IgD-negative memory B cell (primary cell): ENCODE data around the gene MAPK8IP2. TPM values are rescaled to one million over a fixed set of nuclear protein-coding genes. Genes with fewer than 3 reads are reported as not detected.

Source experiments
- H3K27ac Mint-ChIP-seq, 3 donors: one replicate each; pipeline ENCODE4 v1.8.0; 2020 to 2022; ENCODE audit warnings: mild to moderate bottlenecking in 3 of 3, mixed read lengths in 3 of 3, moderate library complexity in 1 of 3
- H3K27me3 Mint-ChIP-seq: one replicate; pipeline ENCODE4 v1.8.0; 2021; ENCODE audit warnings: mixed read lengths
- H3K36me3 Mint-ChIP-seq: one replicate; pipeline ENCODE4 v1.8.0; 2020; ENCODE audit warnings: mild to moderate bottlenecking, mixed read lengths
- H3K4me1 Mint-ChIP-seq, 3 donors: one replicate each; pipeline ENCODE4 v1.8.0; 2020 to 2022; ENCODE audit warnings: mixed read lengths in 3 of 3, mild to moderate bottlenecking in 1 of 3
- H3K4me3 Mint-ChIP-seq, 4 donors: one replicate each; pipeline ENCODE4 v1.8.0; 2020 to 2022; ENCODE audit warnings: mild to moderate bottlenecking in 4 of 4, mixed read lengths in 4 of 4, moderate library complexity in 3 of 4
- H3K9me3 Mint-ChIP-seq, 3 donors: one replicate each; pipeline ENCODE4 v1.8.0; 2020 to 2021; ENCODE audit warnings: mixed read lengths in 3 of 3, mild to moderate bottlenecking in 1 of 3
- polyA plus RNA-seq: library from polyadenylated mRNA; unstranded; fragments of 300-500 nt; fragmentation: Illumina TruSeq; gene quantifications from one replicate; pipeline ENCODE4 v1.2.3, GENCODE V29; 2021

MAPK8IP2 gene
- polyA plus RNA-seq, 1 donor from 2014 or later = not detected

DNA sequence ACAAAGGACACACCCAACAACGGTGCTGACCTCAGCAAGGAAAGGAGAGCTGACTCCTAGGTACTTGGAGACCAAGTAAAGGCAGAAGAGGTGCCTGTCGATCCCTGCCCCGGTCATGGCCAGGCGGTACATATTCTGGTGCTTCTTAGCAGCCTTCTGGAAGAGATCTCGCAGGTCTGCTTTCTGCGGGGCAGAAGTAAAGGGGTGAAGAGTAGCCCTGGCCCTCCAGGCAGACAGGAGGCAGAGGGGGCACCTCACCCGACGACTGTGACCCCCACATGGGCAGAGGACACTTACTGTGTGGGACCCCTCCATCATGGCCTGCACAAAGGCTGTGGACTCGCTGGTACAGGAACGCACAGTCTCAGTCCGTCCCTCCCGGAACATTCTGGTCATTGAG, 29.7 kb upstream of the MAPK8IP2 start:
- Mint-ChIP-seq H3K27ac (no peak overlapping the region), H3K9me3 (no peaks in the 10 kb centered on the region), H3K4me1 (peaks cover 0 to 2% (median 1%) of the 10 kb centered on the region in 3 donors), H3K4me3 (no peak overlapping the region), H3K36me3 (peaks cover 11% of the 10 kb centered on the region), H3K27me3 (peaks cover 2% of the 10 kb centered on the region)

DNA sequence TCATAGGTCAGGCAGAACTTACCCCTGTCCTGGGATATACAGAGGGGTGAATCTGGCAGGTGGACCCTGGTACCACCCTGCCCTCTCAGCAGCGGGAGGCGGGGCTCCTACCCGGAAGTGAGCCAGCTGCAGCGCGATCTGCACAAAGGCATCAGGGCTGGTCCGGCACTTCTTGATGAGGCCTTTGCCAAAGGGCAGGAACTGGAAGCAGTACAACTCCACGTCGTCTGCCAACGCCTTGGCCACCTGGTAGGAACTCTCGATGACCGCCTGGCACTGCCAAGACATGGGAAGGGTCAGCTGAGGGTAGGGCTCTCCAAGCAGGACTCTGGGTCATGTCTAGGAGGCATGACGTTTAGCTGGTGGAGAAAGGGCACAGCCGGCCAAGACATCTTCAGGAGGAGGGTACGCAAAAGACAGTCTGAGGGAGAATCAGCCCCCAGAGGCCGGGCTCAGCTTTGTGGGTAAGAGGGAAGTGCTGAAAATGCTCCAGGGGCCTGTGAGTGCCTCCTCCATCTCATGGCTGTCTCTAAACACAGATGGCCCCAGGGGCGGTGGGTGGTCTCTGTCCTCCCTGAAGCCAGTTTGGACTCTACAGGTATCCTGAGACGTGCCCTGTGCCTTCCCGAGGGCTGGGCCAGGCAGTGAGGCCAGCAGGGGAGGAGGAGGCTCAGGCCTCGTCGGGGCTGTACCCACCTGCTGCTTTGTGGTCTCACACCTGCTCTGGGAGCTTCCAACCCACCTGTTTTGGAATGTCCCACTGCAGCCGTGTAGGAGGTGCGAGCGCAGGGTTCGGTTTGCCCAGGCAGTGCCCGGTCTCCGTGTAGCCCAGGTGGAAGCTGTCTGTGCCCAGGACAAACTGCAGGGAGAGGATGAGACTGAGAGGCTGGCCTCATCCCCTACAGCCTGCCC, 29.1 kb upstream of the MAPK8IP2 start:
- H3K4me3 Mint-ChIP-seq = no peak overlapping the region
- H3K9me3 Mint-ChIP-seq = no peaks in the 10 kb centered on the region
- peaks cover 2% of the 10 kb centered on the region for H3K27me3 Mint-ChIP-seq
- H3K27ac Mint-ChIP-seq = no peak overlapping the region
- peaks cover 10% of the 10 kb centered on the region for H3K36me3 Mint-ChIP-seq
- H3K4me1 Mint-ChIP-seq = peaks cover 0 to 2% (median 1%) of the 10 kb centered on the region in 3 donors

DNA sequence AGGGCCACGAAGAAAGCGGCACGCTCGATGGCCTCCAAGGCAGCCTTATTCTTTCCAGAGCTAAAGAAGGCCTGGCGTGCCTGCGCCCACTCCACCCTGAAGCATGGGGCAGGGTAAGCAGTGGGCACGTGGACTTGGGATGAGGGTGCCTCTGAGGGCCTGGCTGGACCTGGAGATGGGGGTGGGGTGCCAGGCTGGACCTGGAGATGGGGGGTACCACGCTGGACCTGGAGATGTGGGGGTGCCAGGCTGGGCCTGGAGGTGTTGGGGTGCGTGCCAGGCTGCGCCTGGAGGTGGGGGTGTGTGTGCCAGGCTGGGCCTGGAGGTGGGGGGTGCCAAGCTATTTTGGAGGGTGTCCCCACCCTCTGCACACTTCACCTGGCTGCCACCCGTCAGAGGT, 27.6 kb upstream of the MAPK8IP2 start:
- H3K27me3 Mint-ChIP-seq = peaks cover 2% of the 10 kb centered on the region
- peaks cover 0 to 4% (median 1%) of the 10 kb centered on the region in 3 donors for H3K4me1 Mint-ChIP-seq
- H3K36me3 Mint-ChIP-seq = peaks cover 6% of the 10 kb centered on the region
- H3K27ac Mint-ChIP-seq = no peak overlapping the region
- H3K4me3 Mint-ChIP-seq = no peak overlapping the region
- no peaks in the 10 kb centered on the region for H3K9me3 Mint-ChIP-seq

DNA sequence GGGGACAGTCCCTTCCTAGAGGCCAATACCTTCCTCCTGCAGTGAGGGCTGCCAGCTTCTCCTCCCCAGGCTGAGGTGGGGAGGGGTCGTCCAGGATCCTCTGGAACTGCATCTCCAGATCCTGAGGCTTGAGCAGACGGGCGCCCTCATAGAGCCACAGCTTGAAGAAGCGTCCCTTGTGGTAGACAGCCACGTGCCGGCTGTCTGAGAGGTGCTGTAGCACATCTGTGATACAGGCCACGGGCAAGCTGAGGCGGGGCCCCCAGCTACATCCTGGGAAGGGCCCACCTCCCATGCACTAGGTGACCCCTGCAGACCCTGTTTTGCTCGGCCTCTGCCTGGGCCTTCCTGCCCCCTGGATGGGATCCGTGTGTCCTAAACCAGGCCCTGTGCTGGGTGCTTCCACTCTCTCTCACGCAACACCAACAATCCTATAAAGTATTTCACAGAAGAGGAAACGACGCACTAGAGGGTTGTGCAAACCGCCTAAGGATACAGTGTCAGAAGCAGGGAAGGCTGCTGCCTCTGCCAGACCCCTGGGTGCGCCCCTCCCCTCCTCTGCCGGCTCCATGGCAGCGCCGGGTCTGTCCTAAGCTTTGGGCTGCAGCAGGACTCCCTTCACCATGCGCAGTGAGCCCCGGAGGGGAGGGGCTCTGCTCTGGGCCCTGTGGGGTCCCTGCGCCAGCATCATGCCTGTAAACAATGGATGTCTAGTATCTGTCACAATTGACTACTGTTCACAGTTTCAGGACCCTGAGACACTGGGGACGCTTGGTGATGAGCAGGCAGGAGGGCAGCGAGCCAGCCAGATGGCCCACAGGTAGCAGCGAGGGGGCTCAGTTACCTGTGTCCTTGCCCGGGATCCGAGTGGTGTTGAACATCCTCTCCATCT, 26.9 kb upstream of the MAPK8IP2 start:
- Mint-ChIP-seq H3K27me3 (peaks cover 2% of the 10 kb centered on the region), H3K36me3 (peaks cover 6% of the 10 kb centered on the region), H3K4me3 (no peak overlapping the region), H3K9me3 (no peaks in the 10 kb centered on the region), H3K27ac (peak overlapping the region in 1 of 3 donors; percentile 53), H3K4me1 (peaks cover 0 to 4% (median 1%) of the 10 kb centered on the region in 3 donors)

DNA sequence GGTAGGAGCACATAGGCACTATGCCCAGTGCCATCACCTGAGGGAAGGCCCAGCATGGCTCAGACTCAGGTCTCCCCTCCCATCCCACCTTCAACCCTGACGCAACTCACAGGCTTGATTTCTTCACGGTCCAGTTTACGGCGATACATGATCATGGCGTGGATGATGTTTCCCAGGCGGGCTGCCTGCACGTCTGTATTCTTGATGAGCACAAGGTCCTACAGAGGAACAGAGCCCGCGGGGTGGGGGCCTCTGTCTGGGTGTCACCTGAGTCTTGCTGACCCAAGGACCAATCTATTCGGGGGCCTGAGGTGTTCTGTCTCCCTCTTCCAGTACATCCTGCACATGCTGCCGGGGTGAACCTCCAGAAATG, 26.2 kb upstream of the MAPK8IP2 start:
- Mint-ChIP-seq H3K27ac (no peak overlapping the region), H3K36me3 (peaks cover 5% of the 10 kb centered on the region), H3K27me3 (peaks cover 2% of the 10 kb centered on the region), H3K9me3 (no peaks in the 10 kb centered on the region), H3K4me1 (peaks cover 0 to 3% (median 1%) of the 10 kb centered on the region in 3 donors), H3K4me3 (no peak overlapping the region)

DNA sequence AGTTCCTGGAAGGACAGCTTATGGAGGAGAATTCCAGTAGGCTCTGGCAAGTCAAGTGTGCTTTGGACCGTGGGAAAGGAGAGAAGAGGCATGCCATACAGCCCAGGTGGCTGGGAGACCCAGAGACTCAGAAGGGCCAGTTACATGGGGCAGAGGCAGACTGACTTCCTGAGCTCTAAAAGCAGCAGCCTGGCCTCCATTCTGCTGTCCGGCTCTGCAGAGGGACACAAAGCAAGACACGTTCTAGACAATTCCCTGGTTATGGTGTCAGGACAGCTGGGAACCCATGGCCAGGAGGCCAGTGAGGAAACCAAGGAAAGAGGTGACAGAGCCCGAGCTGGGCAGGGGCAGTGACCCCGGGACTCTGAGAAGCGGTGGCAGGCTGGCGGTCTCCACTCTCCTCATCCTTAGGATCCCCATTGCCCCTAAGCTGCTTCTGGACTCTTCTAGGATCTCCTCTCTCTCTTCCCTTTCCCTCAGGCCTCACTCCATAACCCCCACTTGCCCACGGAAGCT, 25.1 kb upstream of the MAPK8IP2 start:
- H3K36me3 Mint-ChIP-seq = peaks cover 4% of the 10 kb centered on the region
- H3K4me3 Mint-ChIP-seq = no peak overlapping the region
- H3K9me3 Mint-ChIP-seq = no peaks in the 10 kb centered on the region

DNA sequence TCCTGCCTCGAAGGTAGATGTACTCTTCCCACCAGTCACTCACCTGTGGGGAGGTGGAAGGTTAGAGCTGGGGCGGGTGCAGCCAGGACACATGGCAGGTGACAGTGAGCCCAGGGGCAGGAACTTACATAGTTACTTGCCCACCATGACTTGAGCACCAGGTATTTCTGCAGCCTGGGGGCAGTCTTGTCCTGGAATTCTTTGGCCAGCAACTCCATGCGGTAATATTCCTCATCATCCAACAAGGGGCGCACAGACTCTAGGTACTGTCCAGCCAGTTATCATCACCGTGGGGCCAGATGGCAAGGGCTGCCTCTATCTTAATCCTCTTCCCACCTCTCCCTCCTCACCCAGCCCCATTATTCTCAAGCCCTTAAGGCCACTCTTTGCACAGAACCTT, 24.5 kb upstream of the MAPK8IP2 start:
- H3K27me3 Mint-ChIP-seq = no peaks in the 10 kb centered on the region
- no peak overlapping the region for H3K4me3 Mint-ChIP-seq
- peaks cover 0 to 4% (median 3%) of the 10 kb centered on the region in 3 donors for H3K4me1 Mint-ChIP-seq
- peaks cover 4% of the 10 kb centered on the region for H3K36me3 Mint-ChIP-seq
- H3K27ac Mint-ChIP-seq = peak overlapping the region in 1 of 3 donors; percentile 39
- no peaks in the 10 kb centered on the region for H3K9me3 Mint-ChIP-seq

More for the DNA sequence above, 25.1 kb upstream of the MAPK8IP2 start:
- H3K27ac Mint-ChIP-seq = no peak overlapping the region
- H3K27me3 Mint-ChIP-seq = peaks cover under 1% of the 10 kb centered on the region
- H3K4me1 Mint-ChIP-seq = peaks cover 0 to 3% (median 2%) of the 10 kb centered on the region in 3 donors

- Mint-ChIP-seq H3K27ac (peak overlapping the region in 1 of 3 donors; percentile 39), H3K4me1 (peaks cover 0 to 5% (median 3%) of the 10 kb centered on the region in 3 donors)
Measured at GRCh38 chr22:50576806-50577696, 23.5 kb upstream of the MAPK8IP2 start.

GRCh38 chr22:50577697-50577986, 23.0 kb upstream of the MAPK8IP2 start:
- H3K4me3 Mint-ChIP-seq = no peak overlapping the region

More at GRCh38 chr22:50576806-50577696, 23.5 kb upstream of the MAPK8IP2 start:
- no peaks in the 10 kb centered on the region for H3K9me3 Mint-ChIP-seq
- peaks cover 1% of the 10 kb centered on the region for H3K36me3 Mint-ChIP-seq
- H3K27me3 Mint-ChIP-seq = no peaks in the 10 kb centered on the region
- no peak overlapping the region for H3K4me3 Mint-ChIP-seq

DNA sequence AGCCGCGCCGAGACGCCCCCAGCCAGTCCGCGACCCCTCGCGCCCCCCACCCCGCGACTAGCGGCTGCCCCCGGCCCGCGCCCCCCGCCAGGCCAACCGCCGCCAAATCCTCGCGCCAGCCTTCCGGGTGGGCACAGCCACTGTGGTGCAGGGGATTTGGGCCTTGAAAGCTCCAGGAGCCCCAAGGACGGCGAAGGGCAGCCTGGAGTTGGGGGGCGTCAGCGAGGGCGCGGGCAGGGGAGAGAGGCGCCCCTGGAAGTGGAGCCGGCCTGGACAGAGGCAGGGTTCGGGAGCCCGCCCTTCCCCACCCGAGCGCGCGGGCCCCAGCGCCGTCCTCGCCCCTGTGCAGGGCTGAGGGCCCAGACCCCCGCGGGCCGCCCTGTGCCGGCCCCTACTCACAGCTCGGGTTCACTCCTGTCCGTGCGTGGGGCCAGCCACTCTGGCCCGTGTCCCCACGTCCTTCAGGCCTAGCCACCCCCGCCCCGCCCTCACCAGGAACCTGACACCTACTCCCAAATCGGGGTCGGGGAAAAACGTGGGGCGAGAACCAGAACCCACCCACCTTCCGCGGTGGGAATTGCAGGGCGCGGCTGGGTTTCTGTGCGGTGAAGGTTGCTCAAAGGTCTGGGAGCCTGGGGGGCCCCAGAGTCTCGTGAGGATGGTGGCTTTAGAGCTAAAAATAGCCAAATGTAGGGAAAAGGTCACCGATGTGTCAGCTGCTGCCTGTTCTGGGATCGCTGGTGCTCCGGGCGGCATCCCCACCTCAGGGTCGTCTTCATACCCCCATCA, 22.4 kb upstream of the MAPK8IP2 start, which contains the start of gene CPT1B:
CPT1B (minus strand) TSS at position 441 of the 789 bp plus-strand sequence. CDS start 512 bp downstream, outside the sequence.
- H3K9me3 Mint-ChIP-seq = no peaks in the 10 kb centered on the region

More at GRCh38 chr22:50577697-50577986, 23.0 kb upstream of the MAPK8IP2 start:
- H3K36me3 Mint-ChIP-seq = peaks cover 1% of the 10 kb centered on the region
- peaks cover 1 to 6% (median 3%) of the 10 kb centered on the region in 3 donors for H3K4me1 Mint-ChIP-seq
- H3K27me3 Mint-ChIP-seq = no peaks in the 10 kb centered on the region
- no peak overlapping the region for H3K27ac Mint-ChIP-seq
- no peaks in the 10 kb centered on the region for H3K9me3 Mint-ChIP-seq

DNA sequence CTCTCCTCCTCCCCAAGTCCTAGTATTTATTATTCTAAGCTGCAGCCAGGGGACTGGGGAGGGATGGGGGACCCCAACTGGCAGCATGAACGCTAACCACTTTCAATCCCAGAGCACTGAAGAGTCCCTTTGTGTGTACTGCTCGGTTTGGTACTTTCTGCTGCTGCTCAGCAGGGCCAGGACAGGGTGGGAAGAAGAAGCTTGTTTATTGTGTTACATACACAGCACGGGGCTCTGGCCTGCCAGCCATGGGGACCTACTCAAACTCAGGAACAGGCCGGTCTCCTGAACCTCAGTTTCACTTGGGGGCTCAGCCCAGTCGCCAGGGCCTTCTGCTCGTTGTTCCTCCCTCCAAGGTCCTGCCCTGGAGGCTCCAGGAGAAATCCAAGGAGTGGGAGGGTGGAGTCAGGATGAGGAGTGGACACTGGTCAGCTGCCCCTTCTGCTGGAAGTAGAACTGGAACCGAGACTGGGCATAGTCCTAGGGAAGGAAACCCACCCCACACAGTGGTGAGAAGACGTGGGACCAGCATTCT, 21.8 kb upstream of the MAPK8IP2 start:
- no peaks in the 10 kb centered on the region for H3K27me3 Mint-ChIP-seq
- peaks cover 1% of the 10 kb centered on the region for H3K36me3 Mint-ChIP-seq
- no peaks in the 10 kb centered on the region for H3K9me3 Mint-ChIP-seq
- no peak overlapping the region for H3K4me3 Mint-ChIP-seq
- peaks cover 5 to 10% (median 9%) of the 10 kb centered on the region in 3 donors for H3K4me1 Mint-ChIP-seq
- H3K27ac Mint-ChIP-seq = no peak overlapping the region

More for the DNA sequence above, 22.4 kb upstream of the MAPK8IP2 start, which contains the start of gene CPT1B:
- Mint-ChIP-seq H3K27ac (no peak within 1 kb of the TSS), H3K36me3 (peaks cover 1% of the 10 kb centered on the region), H3K27me3 (no peaks in the 10 kb centered on the region), H3K4me3 (peak within 1 kb of the TSS in 1 of 4 donors; percentile 54), H3K4me1 (peaks cover 3 to 8% (median 5%) of the 10 kb centered on the region in 3 donors)

GRCh38 chr22:50579752-50580151, 20.8 kb upstream of the MAPK8IP2 start:
- Mint-ChIP-seq H3K4me3 (peak overlapping the region in 1 of 4 donors; percentile 54), H3K36me3 (peaks cover 1% of the 10 kb centered on the region), H3K27me3 (no peaks in the 10 kb centered on the region), H3K27ac (peak overlapping the region in 1 of 3 donors; percentile 52), H3K9me3 (no peaks in the 10 kb centered on the region), H3K4me1 (peaks cover 5 to 10% (median 9%) of the 10 kb centered on the region in 3 donors)
